ENCODE measurements around the gene SHISA2.

SHISA2 gene

DNA sequence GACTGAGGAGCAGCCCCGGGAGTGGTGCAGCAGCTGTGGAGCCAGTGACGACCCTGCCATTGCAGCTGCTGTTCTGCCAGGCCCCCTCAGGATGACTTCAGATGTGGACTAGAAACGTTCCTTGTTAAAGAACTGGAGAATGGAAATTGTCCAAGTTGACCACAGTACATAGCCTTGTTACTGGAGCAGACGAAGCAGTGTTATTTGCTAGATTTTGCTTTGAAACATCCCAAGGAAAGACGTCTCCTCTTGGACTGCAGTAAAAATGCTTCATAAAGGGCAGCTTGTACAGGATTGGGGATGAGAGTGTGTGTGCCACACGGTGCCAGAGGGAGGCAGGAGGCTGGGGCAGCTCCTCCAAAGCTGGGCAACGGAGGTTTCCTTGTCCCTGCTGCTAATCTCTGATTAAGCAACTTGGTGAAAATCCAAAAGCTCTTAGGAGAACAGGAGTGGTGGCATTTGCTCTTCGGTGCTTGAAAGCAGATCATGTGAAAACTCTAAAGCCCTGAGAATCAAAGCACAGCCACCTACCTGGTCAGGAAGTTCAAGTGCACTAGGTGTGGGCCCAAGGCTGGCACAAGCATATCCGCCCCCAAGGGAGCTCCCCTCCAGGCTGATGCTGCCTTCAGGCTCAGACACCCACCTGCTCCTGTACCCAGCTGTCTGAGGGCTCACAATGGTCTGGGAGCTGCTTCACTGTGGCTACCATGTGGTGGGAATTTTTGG lies 34.5 kb downstream of the SHISA2 start:
- no peak for DNase-seq

DNA sequence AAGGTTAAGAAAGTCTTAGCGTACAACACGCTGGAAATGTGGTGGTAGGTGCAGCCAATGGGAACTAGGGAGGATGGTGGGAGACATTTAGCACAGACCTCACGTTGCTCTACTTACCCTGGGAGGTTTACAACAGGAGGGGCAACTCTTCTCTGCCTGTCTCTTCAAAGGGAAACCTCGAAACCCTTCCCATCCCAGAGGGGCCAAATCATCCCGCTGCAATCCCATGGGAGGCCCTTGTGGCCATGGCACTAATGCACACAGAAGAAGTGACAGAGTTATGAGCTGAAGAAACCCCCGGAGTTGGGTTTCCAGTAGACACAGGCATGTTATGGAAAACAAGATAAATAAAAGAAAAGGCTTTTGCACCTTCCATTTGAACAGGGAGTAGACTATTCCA lies 35.6 kb downstream of the SHISA2 start:
- no peak for DNase-seq

DNA sequence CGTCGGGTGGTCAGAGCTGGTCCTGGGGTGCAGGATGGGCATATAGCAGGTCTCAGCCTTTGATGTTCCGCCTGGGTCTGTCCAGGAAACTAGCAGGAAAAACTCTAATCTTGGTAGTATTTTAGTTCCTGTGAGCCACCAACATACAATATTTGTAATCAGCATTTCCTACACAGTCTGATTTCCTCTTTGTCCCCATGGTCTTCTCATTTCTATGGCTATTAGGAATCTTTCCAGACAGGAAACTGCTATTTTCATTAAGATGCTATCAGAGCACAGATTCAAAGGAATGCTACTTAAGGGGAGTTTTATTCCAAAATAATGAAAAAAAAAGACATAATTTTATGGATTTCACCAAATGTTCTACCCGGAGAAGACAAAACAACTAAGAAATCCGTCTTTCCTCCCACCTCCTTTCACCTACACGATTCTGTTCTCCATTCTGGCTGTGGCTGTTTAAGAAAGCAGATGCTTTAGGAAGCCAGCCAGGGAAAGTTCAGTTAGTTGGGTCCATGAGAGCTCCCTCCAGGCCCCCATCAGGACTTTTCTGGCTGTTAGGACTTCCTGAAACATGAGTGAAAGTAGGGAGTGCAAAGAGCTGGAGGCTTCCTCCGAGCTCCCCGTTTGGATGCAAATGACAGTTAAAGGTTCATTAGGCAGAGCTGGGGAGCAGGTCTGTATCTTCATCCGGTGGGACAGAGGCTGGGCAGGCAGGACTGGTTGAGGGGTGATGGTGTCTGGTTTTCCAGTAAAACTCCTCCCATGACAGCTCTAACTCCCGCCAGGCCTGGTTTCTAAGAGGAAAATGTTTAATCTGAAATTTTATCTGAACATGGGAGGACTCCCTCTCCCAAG lies 36.3 kb downstream of the SHISA2 start:
- DNase-seq, result no peak

- no peak for DNase-seq
Measured at GRCh38 chr13:26012995-26013394, 38.8 kb downstream of the SHISA2 start.

GRCh38 chr13:26011996-26012821 lies 39.6 kb downstream of the SHISA2 start:
- no peak for DNase-seq

- no peak for DNase-seq
Measured at GRCh38 chr13:26011208-26011573, 40.6 kb downstream of the SHISA2 start.

DNA sequence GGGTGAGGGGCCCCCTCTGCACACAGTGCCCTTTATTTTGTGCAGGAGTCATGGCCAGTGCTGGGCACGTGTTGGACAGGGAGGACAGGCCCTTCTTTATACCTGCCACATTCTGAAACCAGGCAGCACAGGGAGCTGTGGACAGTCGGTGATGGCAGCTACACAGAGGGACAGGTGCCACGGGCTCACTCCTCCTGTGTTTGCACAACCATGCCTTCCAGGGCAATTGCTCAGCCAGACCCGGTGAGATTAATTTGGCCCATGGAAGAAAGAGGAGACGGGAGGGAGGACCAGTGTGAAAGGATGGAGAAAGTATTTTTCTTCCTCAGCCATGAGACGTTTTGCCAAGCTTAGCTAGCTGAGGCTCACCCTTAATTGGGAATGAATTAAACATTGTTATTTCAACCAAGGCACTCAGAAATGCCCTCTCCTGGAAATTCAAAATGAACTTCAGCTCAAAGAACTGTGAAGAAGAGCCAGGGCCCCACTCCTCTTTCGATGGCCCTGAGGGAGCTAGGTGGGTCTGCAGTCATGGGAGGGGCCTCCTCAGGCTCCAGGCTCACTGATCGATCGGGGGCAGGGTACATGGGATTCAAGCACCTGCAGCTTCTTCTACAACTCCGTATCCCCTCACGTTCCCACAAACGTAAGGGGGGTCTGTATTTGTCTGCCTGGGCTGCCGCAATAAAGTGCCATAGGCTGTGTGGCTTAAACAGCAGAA lies 41.2 kb downstream of the SHISA2 start:
- DNase-seq, result no peak

DNA sequence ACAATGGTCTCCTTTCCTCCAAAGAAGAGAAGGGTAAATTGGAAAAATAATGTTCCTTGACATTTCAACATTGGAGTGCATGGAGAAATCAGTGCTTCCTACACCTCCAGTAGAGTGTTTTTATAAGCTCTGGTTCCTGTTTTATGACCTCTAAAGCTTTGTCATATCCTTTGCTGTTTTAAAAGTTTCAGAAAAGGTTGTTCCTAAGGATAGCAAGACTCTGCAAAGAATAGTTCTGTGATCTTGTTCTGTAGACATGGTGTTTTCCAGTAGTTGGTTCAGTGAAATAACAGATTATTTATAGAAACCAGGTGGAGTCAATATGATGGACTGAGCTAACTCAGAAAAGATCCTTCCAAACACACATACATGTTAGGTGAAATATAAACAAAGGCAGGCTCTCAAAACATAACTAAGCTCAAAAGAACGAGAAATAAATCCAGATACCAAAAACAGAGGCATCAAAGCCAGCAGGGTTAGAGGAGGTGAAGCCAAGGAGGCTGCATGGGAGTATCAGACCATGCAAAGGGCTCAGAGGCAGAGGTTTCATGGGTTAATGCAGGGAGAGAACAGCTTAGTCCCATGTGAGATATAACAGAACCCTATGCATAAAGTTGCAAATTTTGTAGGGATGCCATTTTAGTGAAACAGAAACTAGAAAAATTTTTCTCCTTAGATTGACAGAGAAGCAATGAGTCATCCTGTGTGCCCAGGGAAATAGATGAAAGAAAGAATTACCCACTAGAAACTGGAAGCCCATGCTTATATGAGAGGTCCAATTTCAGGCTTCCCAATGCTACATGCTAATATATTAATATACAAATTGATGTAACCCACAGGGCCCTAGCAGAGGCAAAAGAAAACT lies 44.3 kb downstream of the SHISA2 start:
- DNase-seq, result no peak

Data from NCI-H2227 treated with DMSO at 0.1 percent for 48 hours (cell line).